Activated naive CD8-positive, alpha-beta T cell treated with anti-CD3 and anti-CD28 coated beads, Interleukin-2, amount 50 U/mL, for 16 hours (primary cell): Measurements from ENCODE around the gene SFXN5.
"Not testable (repeated sequence)": the region's sequence is repeated elsewhere in the genome, so short reads cannot be mapped to it uniquely, and the experiment has no call there.

Experiments used
- DNase-seq: peaks from one replicate; pipeline ENCODE4 v3.0.0-alpha.2; 2020; ENCODE audit warnings: low read depth, low spot score

Gene SFXN5

GRCh38 chr2:73071360-73072128, at the start of gene SFXN5:
SFXN5 (minus strand) TSS chr2:73071712; CDS start chr2:73071705, 7 bp downstream.
- peak; percentile 84 for DNase-seq

GRCh38 chr2:73119611-73120239, 48.2 kb upstream of the SFXN5 start:
- DNase-seq: not testable (repeated sequence)

GRCh38 chr2:73117441-73117840, 45.9 kb upstream of the SFXN5 start:
- DNase-seq: no peak

- DNase-seq: no peak
Observed at GRCh38 chr2:73116182-73116960, 44.9 kb upstream of the SFXN5 start.

- DNase-seq: no peak
Observed at GRCh38 chr2:73114273-73114867, 42.9 kb upstream of the SFXN5 start.

GRCh38 chr2:73112913-73113854, 41.7 kb upstream of the SFXN5 start, which contains the start of gene RAB11FIP5:
RAB11FIP5 (minus strand) TSS chr2:73112948; CDS start chr2:73112777, 171 bp downstream.
- peak; percentile 45 for DNase-seq

GRCh38 chr2:73112026-73112912, 40.8 kb upstream of the SFXN5 start:
- DNase-seq: no peak

- DNase-seq: no peak
Observed at GRCh38 chr2:73111073-73112025, 39.8 kb upstream of the SFXN5 start.

- DNase-seq: no peak
Observed at GRCh38 chr2:73110168-73111072, 38.9 kb upstream of the SFXN5 start.

- no peak for DNase-seq
Observed at GRCh38 chr2:73109431-73110167, 38.1 kb upstream of the SFXN5 start.

GRCh38 chr2:73107211-73107926, 35.9 kb upstream of the SFXN5 start:
- DNase-seq: no peak

- DNase-seq: no peak
Observed at GRCh38 chr2:73106791-73107190, 35.3 kb upstream of the SFXN5 start.

GRCh38 chr2:73105511-73105971, 34.0 kb upstream of the SFXN5 start:
- no peak for DNase-seq

- no peak for DNase-seq
Observed at GRCh38 chr2:73104933-73105332, 33.4 kb upstream of the SFXN5 start.

GRCh38 chr2:73103018-73103542, 31.6 kb upstream of the SFXN5 start:
- DNase-seq: no peak
